ENCODE results near the gene TCEANC2. TPM values are rescaled to one million over a fixed set of nuclear protein-coding genes. Genes with fewer than 3 reads are reported as not detected.

The TCEANC2 gene
- total RNA-seq, 2 experiments from 2014 or later = 2.3 to 2.7 TPM

GRCh38 chr1:54108156-54108555 is 54.7 kb downstream of the TCEANC2 start:
- no peaks in the 10 kb centered on the region for H3K4me1 Mint-ChIP-seq (ENCODE audit: low read depth)
- H3K4me3 Mint-ChIP-seq = no peak overlapping the region
- DNase-seq = no peak
- no peak for ATAC-seq (ENCODE audit: poor library complexity)
- ChIA-PET CTCF (interaction anchor here (0.8 to 1.2 kb wide), 2 partner anchors 19 to 381 kb away, joined by 3 read pairs; no protein-coding TSS in a partner anchor), POLR2A (no interaction called here)
- Histone ChIP-seq H3K27ac (ENCODE audit: low read depth in 1 of 2, low read length in 2 of 2) (no peak overlapping the region), H3K9me3 (ENCODE audit: control insufficient read depth in 1 of 2, insufficient read depth in 1 of 2, low read length in 2 of 2) (no peaks in the 10 kb centered on the region), H3K4me1 (ENCODE audit: insufficient read depth, low read length) (no peaks in the 10 kb centered on the region), H3K36me3 (ENCODE audit: insufficient read depth, low read length) (no peaks in the 10 kb centered on the region), H3K27me3 (ENCODE audit: control insufficient read depth in 1 of 2, insufficient read depth in 2 of 2, low read length in 2 of 2) (no peaks in the 10 kb centered on the region), H3K4me3 (ENCODE audit: low read length) (no peak overlapping the region)
- no peaks in the 10 kb centered on the region for H3K36me3 Mint-ChIP-seq (ENCODE audit: low read depth)
- intact Hi-C loops (cut with DNase I, micrococcal nuclease) = no loop called here
- TF ChIP-seq CTCF (IDR thresholded peaks at IDR 0.05) = no peak
- H3K27me3 Mint-ChIP-seq = no peaks in the 10 kb centered on the region
- H3K27ac Mint-ChIP-seq = no peak overlapping the region
- H3K9me3 Mint-ChIP-seq = no peaks in the 10 kb centered on the region

GRCh38 chr1:54109129-54110090 is 56.0 kb downstream of the TCEANC2 start:
- CTCF ChIA-PET = no interaction called here

GRCh38 chr1:54110996-54111395 is 57.6 kb downstream of the TCEANC2 start:
- no peaks in the 10 kb centered on the region for H3K27me3 ChIP-seq (ENCODE audit: control insufficient read depth in 1 of 2, insufficient read depth in 2 of 2, low read length in 2 of 2)
- POLR2A ChIA-PET = no interaction called here
- H3K9me3 ChIP-seq (ENCODE audit: control insufficient read depth in 1 of 2, insufficient read depth in 1 of 2, low read length in 2 of 2) = no peaks in the 10 kb centered on the region
- no peak overlapping the region for H3K27ac Mint-ChIP-seq
- no peaks in the 10 kb centered on the region for H3K9me3 Mint-ChIP-seq
- ATAC-seq (ENCODE audit: poor library complexity) (no peak), DNase-seq (no peak)
- no peaks in the 10 kb centered on the region for H3K36me3 Mint-ChIP-seq (ENCODE audit: low read depth)
- no peak overlapping the region for H3K27ac ChIP-seq (ENCODE audit: low read depth in 1 of 2, low read length in 2 of 2)
- no peak for TF ChIP-seq CTCF (IDR thresholded peaks at IDR 0.05)
- H3K4me3 Mint-ChIP-seq = no peak overlapping the region
- H3K4me3 ChIP-seq (ENCODE audit: low read length) = no peak overlapping the region
- intact Hi-C loops (cut with DNase I, micrococcal nuclease) = no loop called here
- H3K4me1 Mint-ChIP-seq (ENCODE audit: low read depth) = no peaks in the 10 kb centered on the region
- H3K36me3 ChIP-seq (ENCODE audit: insufficient read depth, low read length) = no peaks in the 10 kb centered on the region
- H3K27me3 Mint-ChIP-seq = no peaks in the 10 kb centered on the region
- no peaks in the 10 kb centered on the region for H3K4me1 ChIP-seq (ENCODE audit: insufficient read depth, low read length)
- CTCF ChIA-PET = no interaction called here

More at GRCh38 chr1:54109129-54110090, 56.0 kb downstream of the TCEANC2 start:
- H3K27me3 Mint-ChIP-seq = no peaks in the 10 kb centered on the region
- POLR2A ChIA-PET = no interaction called here
- H3K4me3 ChIP-seq (ENCODE audit: low read length) = no peak overlapping the region
- H3K36me3 ChIP-seq (ENCODE audit: insufficient read depth, low read length) = no peaks in the 10 kb centered on the region
- H3K4me1 Mint-ChIP-seq (ENCODE audit: low read depth) = no peaks in the 10 kb centered on the region
- DNase-seq (no peak), ATAC-seq (ENCODE audit: poor library complexity) (no peak)
- no peaks in the 10 kb centered on the region for H3K27me3 ChIP-seq (ENCODE audit: control insufficient read depth in 1 of 2, insufficient read depth in 2 of 2, low read length in 2 of 2)
- intact Hi-C loops (cut with DNase I, micrococcal nuclease) = no loop called here
- TF ChIP-seq CTCF (IDR thresholded peaks at IDR 0.05) = no peak
- no peak overlapping the region for H3K27ac Mint-ChIP-seq
- H3K9me3 Mint-ChIP-seq = no peaks in the 10 kb centered on the region
- no peak overlapping the region for H3K4me3 Mint-ChIP-seq
- no peaks in the 10 kb centered on the region for H3K4me1 ChIP-seq (ENCODE audit: insufficient read depth, low read length)
- no peaks in the 10 kb centered on the region for H3K9me3 ChIP-seq (ENCODE audit: control insufficient read depth in 1 of 2, insufficient read depth in 1 of 2, low read length in 2 of 2)
- no peaks in the 10 kb centered on the region for H3K36me3 Mint-ChIP-seq (ENCODE audit: low read depth)
- no peak overlapping the region for H3K27ac ChIP-seq (ENCODE audit: low read depth in 1 of 2, low read length in 2 of 2)

All from CD4-positive, alpha-beta T cell (primary cell).